ENCODE results near the gene NDC1. TPM values are rescaled to one million over a fixed set of nuclear protein-coding genes. Genes with fewer than 3 reads are reported as not detected.

Gene NDC1
- total RNA-seq, 1 donor from 2014 or later = 20.6 TPM

GRCh38 chr1:53810007-53810406, 28.1 kb downstream of the NDC1 start:
- Mint-ChIP-seq H3K9me3 (peaks cover 30% of the 10 kb centered on the region), H3K36me3 (peaks cover 55% of the 10 kb centered on the region), H3K4me3 (no peak overlapping the region), H3K4me1 (no peaks in the 10 kb centered on the region), H3K27ac (no peak overlapping the region), H3K27me3 (ENCODE audit: low read depth) (no peaks in the 10 kb centered on the region)
- no peak for DNase-seq (ENCODE audit: low spot score in 2 of 2, unreplicated experiment in 2 of 2)
- TF ChIP-seq, protein P1, sequence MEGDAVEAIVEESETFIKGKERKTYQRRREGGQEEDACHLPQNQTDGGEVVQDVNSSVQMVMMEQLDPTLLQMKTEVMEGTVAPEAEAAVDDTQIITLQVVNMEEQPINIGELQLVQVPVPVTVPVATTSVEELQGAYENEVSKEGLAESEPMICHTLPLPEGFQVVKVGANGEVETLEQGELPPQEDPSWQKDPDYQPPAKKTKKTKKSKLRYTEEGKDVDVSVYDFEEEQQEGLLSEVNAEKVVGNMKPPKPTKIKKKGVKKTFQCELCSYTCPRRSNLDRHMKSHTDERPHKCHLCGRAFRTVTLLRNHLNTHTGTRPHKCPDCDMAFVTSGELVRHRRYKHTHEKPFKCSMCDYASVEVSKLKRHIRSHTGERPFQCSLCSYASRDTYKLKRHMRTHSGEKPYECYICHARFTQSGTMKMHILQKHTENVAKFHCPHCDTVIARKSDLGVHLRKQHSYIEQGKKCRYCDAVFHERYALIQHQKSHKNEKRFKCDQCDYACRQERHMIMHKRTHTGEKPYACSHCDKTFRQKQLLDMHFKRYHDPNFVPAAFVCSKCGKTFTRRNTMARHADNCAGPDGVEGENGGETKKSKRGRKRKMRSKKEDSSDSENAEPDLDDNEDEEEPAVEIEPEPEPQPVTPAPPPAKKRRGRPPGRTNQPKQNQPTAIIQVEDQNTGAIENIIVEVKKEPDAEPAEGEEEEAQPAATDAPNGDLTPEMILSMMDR (IDR thresholded peaks at IDR 0.05; ENCODE audit: unreplicated experiment) = no peak

- Mint-ChIP-seq H3K27me3 (ENCODE audit: low read depth) (no peaks in the 10 kb centered on the region), H3K27ac (no peak overlapping the region), H3K36me3 (peaks cover 43% of the 10 kb centered on the region), H3K4me1 (no peaks in the 10 kb centered on the region), H3K4me3 (no peak overlapping the region), H3K9me3 (peaks cover 13% of the 10 kb centered on the region)
- TF ChIP-seq, protein P1 (IDR thresholded peaks at IDR 0.05; ENCODE audit: unreplicated experiment) = no peak
- no peak for DNase-seq (ENCODE audit: low spot score in 2 of 2, unreplicated experiment in 2 of 2)
Observed at GRCh38 chr1:53807916-53808315, 30.2 kb downstream of the NDC1 start.

DNA sequence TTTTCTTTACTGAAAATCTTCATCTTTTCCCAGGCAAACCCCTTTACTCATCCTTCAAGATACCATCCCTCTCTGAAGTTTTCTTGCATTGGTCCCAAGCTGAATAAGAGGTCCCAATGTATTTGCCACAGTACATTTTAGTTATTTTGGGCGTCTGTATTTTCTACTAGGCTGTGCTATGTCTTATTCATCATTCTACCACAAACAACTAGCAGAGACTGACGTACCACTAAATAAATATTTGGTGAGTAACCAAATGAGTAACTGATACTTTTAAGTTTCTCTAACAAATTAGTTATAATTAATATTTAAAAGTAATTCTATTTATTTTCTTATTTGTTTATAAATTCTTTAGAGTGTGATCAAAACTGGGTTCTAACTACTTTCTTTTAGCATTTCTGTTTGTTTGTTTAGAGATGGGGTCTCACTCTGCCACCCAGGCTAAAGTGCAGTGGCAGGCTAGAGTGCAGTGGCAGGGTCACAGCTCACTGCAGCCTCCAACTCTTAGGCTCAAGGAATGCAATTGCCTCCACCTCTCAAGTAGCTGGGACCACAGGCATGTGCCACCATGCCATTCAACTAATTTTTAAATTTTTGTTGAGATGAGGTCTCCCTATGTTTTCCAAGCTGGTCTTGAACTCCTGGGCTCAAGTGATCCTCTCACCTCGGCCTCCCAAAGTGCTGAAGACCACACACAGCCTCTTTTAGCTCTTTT, 33.1 kb downstream of the NDC1 start:
- no peak for DNase-seq (ENCODE audit: low spot score in 2 of 2, unreplicated experiment in 2 of 2)
- no peaks in the 10 kb centered on the region for H3K27me3 Mint-ChIP-seq (ENCODE audit: low read depth)
- peaks cover 22% of the 10 kb centered on the region for H3K36me3 Mint-ChIP-seq
- no peak overlapping the region for H3K27ac Mint-ChIP-seq
- TF ChIP-seq, protein P1 (IDR thresholded peaks at IDR 0.05; ENCODE audit: unreplicated experiment) = no peak
- peaks cover under 1% of the 10 kb centered on the region for H3K4me1 Mint-ChIP-seq
- no peaks in the 10 kb centered on the region for H3K9me3 Mint-ChIP-seq
- no peak overlapping the region for H3K4me3 Mint-ChIP-seq

- H3K27me3 Mint-ChIP-seq (ENCODE audit: low read depth) = no peaks in the 10 kb centered on the region
- H3K27ac Mint-ChIP-seq = no peak overlapping the region
- no peaks in the 10 kb centered on the region for H3K9me3 Mint-ChIP-seq
- H3K36me3 Mint-ChIP-seq = peaks cover 22% of the 10 kb centered on the region
- H3K4me3 Mint-ChIP-seq = no peak overlapping the region
- peaks cover 8% of the 10 kb centered on the region for H3K4me1 Mint-ChIP-seq
- TF ChIP-seq, protein P1 (IDR thresholded peaks at IDR 0.05; ENCODE audit: unreplicated experiment) = no peak
- no peak for DNase-seq (ENCODE audit: low spot score in 2 of 2, unreplicated experiment in 2 of 2)
Observed at GRCh38 chr1:53804181-53804580, 33.9 kb downstream of the NDC1 start.

GRCh38 chr1:53800621-53801020, 37.5 kb downstream of the NDC1 start:
- Mint-ChIP-seq H3K9me3 (no peaks in the 10 kb centered on the region), H3K27me3 (ENCODE audit: low read depth) (no peaks in the 10 kb centered on the region), H3K27ac (no peak overlapping the region), H3K36me3 (peaks cover 25% of the 10 kb centered on the region), H3K4me1 (peaks cover 12% of the 10 kb centered on the region), H3K4me3 (no peak overlapping the region)
- TF ChIP-seq, protein P1 (IDR thresholded peaks at IDR 0.05; ENCODE audit: unreplicated experiment) = no peak
- no peak for DNase-seq (ENCODE audit: low spot score in 2 of 2, unreplicated experiment in 2 of 2)
